ENCODE data around the gene SSTR1.

- TF ChIP-seq ZNF558 (CRISPR knock-in tag; IDR thresholded peaks at IDR 0.05; ENCODE audit: borderline replicate concordance), result no peak
- no peak for TF ChIP-seq CTCF (CRISPR knock-in tag; IDR thresholded peaks at IDR 0.05)
- TF ChIP-seq MAZ (IDR thresholded peaks at IDR 0.05; ENCODE audit: borderline replicate concordance, low read depth, low read length), result no peak
- TF ChIP-seq MAZ (CRISPR knock-in tag; IDR thresholded peaks at IDR 0.05; ENCODE audit: low read depth), result no peak
- TF ChIP-seq, protein P1, sequence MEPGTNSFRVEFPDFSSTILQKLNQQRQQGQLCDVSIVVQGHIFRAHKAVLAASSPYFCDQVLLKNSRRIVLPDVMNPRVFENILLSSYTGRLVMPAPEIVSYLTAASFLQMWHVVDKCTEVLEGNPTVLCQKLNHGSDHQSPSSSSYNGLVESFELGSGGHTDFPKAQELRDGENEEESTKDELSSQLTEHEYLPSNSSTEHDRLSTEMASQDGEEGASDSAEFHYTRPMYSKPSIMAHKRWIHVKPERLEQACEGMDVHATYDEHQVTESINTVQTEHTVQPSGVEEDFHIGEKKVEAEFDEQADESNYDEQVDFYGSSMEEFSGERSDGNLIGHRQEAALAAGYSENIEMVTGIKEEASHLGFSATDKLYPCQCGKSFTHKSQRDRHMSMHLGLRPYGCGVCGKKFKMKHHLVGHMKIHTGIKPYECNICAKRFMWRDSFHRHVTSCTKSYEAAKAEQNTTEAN (CRISPR knock-in tag; conservative IDR thresholded peaks at IDR 0.05), result no peak
- TF ChIP-seq TAF1 (CRISPR knock-in tag; IDR thresholded peaks at IDR 0.05), result no peak
- TF ChIP-seq ELF4 (CRISPR knock-in tag; IDR thresholded peaks at IDR 0.05; ENCODE audit: borderline replicate concordance), result no peak
- TF ChIP-seq ZNF790 (CRISPR knock-in tag; IDR thresholded peaks at IDR 0.05; ENCODE audit: borderline replicate concordance), result no peak
- TF ChIP-seq POLR2AphosphoS5 (IDR thresholded peaks at IDR 0.05; ENCODE audit: low read depth, low read length), result no peak
- TF ChIP-seq CBFB (CRISPR knock-in tag; IDR thresholded peaks at IDR 0.05), result no peak
- TF ChIP-seq SALL2 (CRISPR knock-in tag; IDR thresholded peaks at IDR 0.05), result no peak
- no peak for TF ChIP-seq NFAT5 (CRISPR knock-in tag; IDR thresholded peaks at IDR 0.05)
- no peak for TF ChIP-seq ZSCAN22 (CRISPR knock-in tag; IDR thresholded peaks at IDR 0.05)
- no peak for TF ChIP-seq MYNN (CRISPR knock-in tag; IDR thresholded peaks at IDR 0.05; ENCODE audit: low read depth)
- no peak for TF ChIP-seq PCBP1 (IDR thresholded peaks at IDR 0.05; ENCODE audit: borderline replicate concordance, low read depth, low read length)
Observed at GRCh38 chr14:38206689-38207376, 871 bp upstream of the SSTR1 start.

Measured in HepG2 (cell line).